HepG2 (cell line): ENCODE results near the gene CXADR. TPM values are rescaled to one million over a fixed set of nuclear protein-coding genes. Genes with fewer than 3 reads are reported as not detected.
A peak's percentile ranks its signal among the peaks of the same experiment; 100 is the strongest.

Experiments used
- ATAC-seq: fragments of 200-7000 bp; cut with Tn5 transposase; 3 replicates; pipeline ENCODE4 v1.9.1; 2020; ENCODE audit warnings: mild to moderate bottlenecking, moderate library complexity
- BruUV-seq: library from RNA; stranded (reverse); fragments of 400-500 nt; replicated peaks from 2 replicates; lab custom pipeline; 2021; lab: Mats Ljungman, UMichigan
- CTCF ChIA-PET: fragments of 300-600 bp; formaldehyde crosslinking; extraction: SDS; loops from one replicate; lab custom pipeline; 2021; ENCODE audit warnings: low total read pairs, inconsistent platforms, low intra/inter-chr PET ratio; lab: Yijun Ruan, JAX
- POLR2A ChIA-PET: fragments of 350-600 bp; sonication (Branson Sonifier 250); formaldehyde crosslinking; loops from one replicate; lab custom pipeline; 2020; ENCODE audit warnings: antibody characterized with exemption, inconsistent platforms; lab: Yijun Ruan, JAX
- DNase-seq: peaks from one replicate; pipeline ENCODE4 v3.0.0-alpha.2; 2015; ENCODE audit warnings: low spot score
- FAIRE-seq: peaks from 3 replicates; lab custom pipeline; 2011; peaks lifted over from hg19 to GRCh38; lab: Jason Lieb, UNC
- H2AFZ ChIP-seq: one replicate; pipeline ENCODE4 v1.6.1; 2011; ENCODE audit warnings: low read length, inconsistent platforms
- H3K27ac ChIP-seq: fragments of 300-600 bp; 3 replicates; pipeline ENCODE4 v1.8.0; 2011; ENCODE audit warnings: mixed run types, mild to moderate bottlenecking, mixed read lengths, low read length, inconsistent platforms; ENCODE audit not compliant: insufficient read depth; ENCODE audit errors: extremely low read length
- H3K27me3 ChIP-seq, 2 experiments: fragments of 200-600 bp in 1 of 2; 2 replicates in 1 of 2; 3 replicates in 1 of 2; pipeline versions ENCODE4 v1.6.0 to v1.8.0; 2011; ENCODE audit warnings: low read length in 2 of 2, mild to moderate bottlenecking in 2 of 2, moderate library complexity in 2 of 2, inconsistent platforms in 1 of 2; ENCODE audit not compliant: insufficient read depth in 2 of 2, control insufficient read depth in 1 of 2
- H3K36me3 ChIP-seq, 2 experiments: fragments of 200-600 bp in 1 of 2; replicated peaks in 1 of 2; 2 replicates in 1 of 2; 3 replicates in 1 of 2; pipeline versions ENCODE4 v1.5.1 to v1.8.0; 2011; ENCODE audit warnings: low read length in 2 of 2, inconsistent platforms in 1 of 2; ENCODE audit not compliant: insufficient read depth in 2 of 2, control insufficient read depth in 1 of 2
- H3K4me1 ChIP-seq: 2 replicates; pipeline ENCODE4 v1.5.1; 2012; ENCODE audit warnings: low read length, inconsistent platforms; ENCODE audit not compliant: insufficient read depth
- H3K4me2 ChIP-seq: 2 replicates; pipeline ENCODE4 v1.6.0; 2011; ENCODE audit warnings: low read depth, low read length, inconsistent platforms
- H3K4me3 ChIP-seq, 3 experiments: fragments of 200-600 bp in 1 of 3; sonication (generic), shearing (Covaris generic) in 1 of 3; replicated peaks in 1 of 3; 2 replicates each; pipeline ENCODE4 v1.5.1; 2011 to 2016; ENCODE audit warnings: low read length in 3 of 3, inconsistent platforms in 2 of 3, low read depth in 2 of 3, mild to moderate bottlenecking in 2 of 3, control low read depth in 1 of 3, mixed read lengths in 1 of 3; ENCODE audit not compliant: insufficient read depth in 1 of 3
- H3K79me2 ChIP-seq: one replicate; pipeline ENCODE4 v1.6.1; 2011; ENCODE audit warnings: low read length, inconsistent platforms; ENCODE audit not compliant: insufficient read depth
- H3K9ac ChIP-seq: 2 replicates; pipeline ENCODE4 v1.6.0; 2011; ENCODE audit warnings: mild to moderate bottlenecking, low read depth, low read length, inconsistent platforms; ENCODE audit not compliant: insufficient read depth
- H3K9me3 ChIP-seq: 2 replicates; pipeline ENCODE4 v1.5.1; 2012; ENCODE audit warnings: mild to moderate bottlenecking, low read length
- H4K20me1 ChIP-seq: 2 replicates; pipeline ENCODE4 v1.6.0; 2011; ENCODE audit warnings: inconsistent platforms, mild to moderate bottlenecking, low read length, moderate library complexity; ENCODE audit not compliant: insufficient read depth
- FIP1L1 ChIP-seq: fragments of 200-400 bp; formaldehyde crosslinking; IDR thresholded peaks from 2 replicates; pipeline ENCODE4 v1.6.1; 2018; ENCODE audit warnings: low read depth, mild to moderate bottlenecking, low read length, moderate library complexity, borderline replicate concordance; ENCODE audit not compliant: insufficient read depth
- FOXO4 ChIP-seq: sonication (generic); formaldehyde crosslinking; conservative IDR thresholded peaks from 2 replicates; pipeline ENCODE4 v1.8.1; 2023; ENCODE audit warnings: missing genetic modification reagents
- GABPB1 ChIP-seq: IDR thresholded peaks from 2 replicates; pipeline ENCODE4 v1.6.1; 2016; ENCODE audit warnings: mild to moderate bottlenecking, missing genetic modification reagents, moderate library complexity, missing compliant biosample characterization
- HDAC1 ChIP-seq: sonication (generic); formaldehyde crosslinking; IDR thresholded peaks from 2 replicates; pipeline ENCODE4 v1.5.1; 2020; ENCODE audit warnings: mild to moderate bottlenecking, missing genetic modification reagents
- MAZ ChIP-seq, 2 experiments: sonication (generic) in 1 of 2; formaldehyde crosslinking in 1 of 2; IDR thresholded peaks; 2 replicates each; pipeline versions ENCODE4 v1.5.0 to v1.6.1; 2012 to 2020; ENCODE audit warnings: low read depth in 2 of 2, mild to moderate bottlenecking in 2 of 2, borderline replicate concordance in 1 of 2, improper control_type of control experiment in 1 of 2, low read length in 1 of 2, missing genetic modification reagents in 1 of 2, moderate library complexity in 1 of 2
- MXD4 ChIP-seq: IDR thresholded peaks from 2 replicates; pipeline ENCODE4 v1.6.1; 2016; ENCODE audit warnings: mild to moderate bottlenecking, missing biosample characterization, missing genetic modification reagents
- TOE1 ChIP-seq: sonication (generic); formaldehyde crosslinking; IDR thresholded peaks from 2 replicates; pipeline ENCODE4 v1.4.0; 2020; ENCODE audit warnings: mild to moderate bottlenecking, missing genetic modification reagents
- ZMYM2 ChIP-seq: sonication (generic); formaldehyde crosslinking; IDR thresholded peaks from 2 replicates; pipeline ENCODE4 v1.8.0; 2022; ENCODE audit warnings: mild to moderate bottlenecking, missing genetic modification reagents
- ZNF460 ChIP-seq: sonication (generic); formaldehyde crosslinking; IDR thresholded peaks from 2 replicates; pipeline ENCODE4 v1.5.1; 2020; ENCODE audit warnings: missing genetic modification reagents, mild to moderate bottlenecking, borderline replicate concordance
- ZNF720 ChIP-seq: sonication (generic); formaldehyde crosslinking; IDR thresholded peaks from 2 replicates; pipeline ENCODE4 v1.4.0; 2020; ENCODE audit warnings: missing genetic modification reagents
- WGBS: methylation state at CpG from one replicate; pipeline ENCODE4 v1.1.6; 2017; ENCODE audit warnings: low lambda C conversion rate; 5-methylcytosine and 5-hydroxymethylcytosine counted together
- in situ Hi-C: cut with HindIII; loops from 2 replicates; pipeline ENCODE4 v1.10.0; 2017; ENCODE audit warnings: low pct_unique_long_range_greater_than_20kb; ENCODE audit not compliant: extremely low pct_ligation_motif_present
- intact Hi-C: fragments of 100-400 bp; cut with micrococcal nuclease; formaldehyde crosslinking; loops from one replicate; pipeline ENCODE4 v1.10.0; 2022; ENCODE audit not compliant: unreplicated experiment
- polyA plus RNA-seq, 8 experiments: library from polyadenylated mRNA; depleted of rRNA in 3 of 8; stranded (reverse) in 7 of 8; unstranded in 1 of 8; fragments of >200 nt; fragmentation: Illumina TruSeq in 4 of 8; extraction: Trizol in 4 of 8; gene quantifications; 2 replicates each; pipeline versions ENCODE4 v1.2.1 to v1.2.3, GENCODE V29; 2011 to 2016; ENCODE audit warnings: low read depth in 4 of 8, missing spikeins in 1 of 8, mixed read lengths in 1 of 8; ENCODE audit not compliant: insufficient read depth in 1 of 8
- total RNA-seq, 5 experiments: library from RNA; depleted of rRNA; stranded (reverse); fragments of >200 nt; fragmentation: Illumina TruSeq; extraction: Trizol; gene quantifications; 2 replicates each; pipeline ENCODE4 v1.2.3, GENCODE V29; 2016; ENCODE audit warnings: low read depth in 1 of 5
- TF ChIP-seq, protein P1 (sequence below): IDR thresholded peaks from 2 replicates; pipeline ENCODE4 v1.6.1; 2016
- TF ChIP-seq, protein P2 (sequence below): sonication (generic); formaldehyde crosslinking; IDR thresholded peaks from 2 replicates; pipeline ENCODE4 v1.4.0; 2020; ENCODE audit warnings: missing genetic modification reagents
- TF ChIP-seq, protein P3 (sequence below): IDR thresholded peaks from 2 replicates; pipeline ENCODE4 v1.4.0; 2020; ENCODE audit warnings: mild to moderate bottlenecking, missing genetic modification reagents

Gene CXADR
- total and polyA plus RNA-seq, 2 of the 13 experiments (the other 11 are each of a cell fraction or from before 2014, with no cell fraction given): 86.8 to 110 TPM

- 0 out of 2 replicates have a peak, but pooled peaks have one; percentile 34 for TF ChIP-seq FOXO4 (CRISPR knock-in tag)
- TF ChIP-seq GABPB1 (CRISPR knock-in tag): 0 out of 2 replicates have a peak, but pooled peaks have one; percentile 12
- TF ChIP-seq ZMYM2: 0 out of 2 replicates have a peak, but pooled peaks have one; percentile 19
- TF ChIP-seq, all 625 proteins: peak for 10; not testable (repeated sequence) for 615
Measured at GRCh38 chr21:17523979-17524494, 11.2 kb downstream of the CXADR start (continued).

- ATAC-seq (no peak), DNase-seq (no peak), FAIRE-seq (no peak)
- CTCF ChIA-PET: no interaction called here
- WGBS: 27% methylated on average over 6 of the region's 6 CpGs
- peaks cover 11% of the 10 kb centered on the region; the same call in 1 of the 2 replicates for H4K20me1 ChIP-seq
- intact Hi-C loops (no loop called here), in situ Hi-C loops (no loop called here)
- H3K9me3 ChIP-seq: no peaks in the 10 kb centered on the region
- H3K4me2 ChIP-seq: no peak overlapping the region
- BruUV-seq: no TSS peak
- POLR2A ChIA-PET: interaction anchor here (0.7 to 5.4 kb wide), 5 partner anchors 12 to 24 kb away, joined by 3 to 59 read pairs (median 3); partner anchors contain the start of gene CXADR
- no peaks in the 10 kb centered on the region for H3K27me3 ChIP-seq
- no peak overlapping the region for H3K4me3 ChIP-seq
- no peak overlapping the region for H2AFZ ChIP-seq
- H3K4me1 ChIP-seq: peaks cover 100% of the 10 kb centered on the region
- H3K79me2 ChIP-seq: peaks cover 92% of the 10 kb centered on the region
- no peak overlapping the region for H3K9ac ChIP-seq
- peak overlapping the region; percentile 87 for H3K27ac ChIP-seq
- peaks cover under 1 to 1% of the 10 kb centered on the region in 2 experiments; a peak in 1 of 5 replicates for H3K36me3 ChIP-seq
- TF ChIP-seq ZNF720 (no peak), HDAC1 (CRISPR knock-in tag) (0 out of 2 replicates have a peak, but pooled peaks have one; percentile 14), ZNF460 (peak; percentile 73), MXD4 (CRISPR knock-in tag) (no peak), MAZ (IDR thresholded peaks at IDR 0.05; ENCODE audit: borderline replicate concordance, low read depth, low read length) (no peak), MAZ (CRISPR knock-in tag; IDR thresholded peaks at IDR 0.05; ENCODE audit: low read depth) (no peak), TOE1 (CRISPR knock-in tag) (no peak), FIP1L1 (no peak)
- TF ChIP-seq, protein P1, sequence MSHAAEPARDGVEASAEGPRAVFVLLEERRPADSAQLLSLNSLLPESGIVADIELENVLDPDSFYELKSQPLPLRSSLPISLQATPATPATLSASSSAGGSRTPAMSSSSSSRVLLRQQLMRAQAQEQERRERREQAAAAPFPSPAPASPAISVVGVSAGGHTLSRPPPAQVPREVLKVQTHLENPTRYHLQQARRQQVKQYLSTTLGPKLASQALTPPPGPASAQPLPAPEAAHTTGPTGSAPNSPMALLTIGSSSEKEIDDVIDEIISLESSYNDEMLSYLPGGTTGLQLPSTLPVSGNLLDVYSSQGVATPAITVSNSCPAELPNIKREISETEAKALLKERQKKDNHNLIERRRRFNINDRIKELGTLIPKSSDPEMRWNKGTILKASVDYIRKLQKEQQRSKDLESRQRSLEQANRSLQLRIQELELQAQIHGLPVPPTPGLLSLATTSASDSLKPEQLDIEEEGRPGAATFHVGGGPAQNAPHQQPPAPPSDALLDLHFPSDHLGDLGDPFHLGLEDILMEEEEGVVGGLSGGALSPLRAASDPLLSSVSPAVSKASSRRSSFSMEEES (CRISPR knock-in tag): no peak
- TF ChIP-seq, protein P2, sequence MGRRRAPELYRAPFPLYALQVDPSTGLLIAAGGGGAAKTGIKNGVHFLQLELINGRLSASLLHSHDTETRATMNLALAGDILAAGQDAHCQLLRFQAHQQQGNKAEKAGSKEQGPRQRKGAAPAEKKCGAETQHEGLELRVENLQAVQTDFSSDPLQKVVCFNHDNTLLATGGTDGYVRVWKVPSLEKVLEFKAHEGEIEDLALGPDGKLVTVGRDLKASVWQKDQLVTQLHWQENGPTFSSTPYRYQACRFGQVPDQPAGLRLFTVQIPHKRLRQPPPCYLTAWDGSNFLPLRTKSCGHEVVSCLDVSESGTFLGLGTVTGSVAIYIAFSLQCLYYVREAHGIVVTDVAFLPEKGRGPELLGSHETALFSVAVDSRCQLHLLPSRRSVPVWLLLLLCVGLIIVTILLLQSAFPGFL (CRISPR knock-in tag): no peak
- TF ChIP-seq, protein P3, sequence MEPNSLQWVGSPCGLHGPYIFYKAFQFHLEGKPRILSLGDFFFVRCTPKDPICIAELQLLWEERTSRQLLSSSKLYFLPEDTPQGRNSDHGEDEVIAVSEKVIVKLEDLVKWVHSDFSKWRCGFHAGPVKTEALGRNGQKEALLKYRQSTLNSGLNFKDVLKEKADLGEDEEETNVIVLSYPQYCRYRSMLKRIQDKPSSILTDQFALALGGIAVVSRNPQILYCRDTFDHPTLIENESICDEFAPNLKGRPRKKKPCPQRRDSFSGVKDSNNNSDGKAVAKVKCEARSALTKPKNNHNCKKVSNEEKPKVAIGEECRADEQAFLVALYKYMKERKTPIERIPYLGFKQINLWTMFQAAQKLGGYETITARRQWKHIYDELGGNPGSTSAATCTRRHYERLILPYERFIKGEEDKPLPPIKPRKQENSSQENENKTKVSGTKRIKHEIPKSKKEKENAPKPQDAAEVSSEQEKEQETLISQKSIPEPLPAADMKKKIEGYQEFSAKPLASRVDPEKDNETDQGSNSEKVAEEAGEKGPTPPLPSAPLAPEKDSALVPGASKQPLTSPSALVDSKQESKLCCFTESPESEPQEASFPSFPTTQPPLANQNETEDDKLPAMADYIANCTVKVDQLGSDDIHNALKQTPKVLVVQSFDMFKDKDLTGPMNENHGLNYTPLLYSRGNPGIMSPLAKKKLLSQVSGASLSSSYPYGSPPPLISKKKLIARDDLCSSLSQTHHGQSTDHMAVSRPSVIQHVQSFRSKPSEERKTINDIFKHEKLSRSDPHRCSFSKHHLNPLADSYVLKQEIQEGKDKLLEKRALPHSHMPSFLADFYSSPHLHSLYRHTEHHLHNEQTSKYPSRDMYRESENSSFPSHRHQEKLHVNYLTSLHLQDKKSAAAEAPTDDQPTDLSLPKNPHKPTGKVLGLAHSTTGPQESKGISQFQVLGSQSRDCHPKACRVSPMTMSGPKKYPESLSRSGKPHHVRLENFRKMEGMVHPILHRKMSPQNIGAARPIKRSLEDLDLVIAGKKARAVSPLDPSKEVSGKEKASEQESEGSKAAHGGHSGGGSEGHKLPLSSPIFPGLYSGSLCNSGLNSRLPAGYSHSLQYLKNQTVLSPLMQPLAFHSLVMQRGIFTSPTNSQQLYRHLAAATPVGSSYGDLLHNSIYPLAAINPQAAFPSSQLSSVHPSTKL: peak; percentile 79
Measured at GRCh38 chr21:17524635-17525034, 11.8 kb downstream of the CXADR start.
